Amygdala (tissue), 56 donors: ENCODE data around the gene EIF2S1.
"Not testable (repeated sequence)": the region's sequence is repeated elsewhere in the genome, so short reads cannot be mapped to it uniquely, and the experiment has no call there.

ENCODE experiments used
- DNase-seq, 56 donors: peaks; one replicate each; lab custom pipeline; 2025; lab: John Stamatoyannopoulos, UW

EIF2S1 gene

GRCh38 chr14:67371247-67372148 lies 11.4 kb downstream of the EIF2S1 start:
- no peak for DNase-seq

DNA sequence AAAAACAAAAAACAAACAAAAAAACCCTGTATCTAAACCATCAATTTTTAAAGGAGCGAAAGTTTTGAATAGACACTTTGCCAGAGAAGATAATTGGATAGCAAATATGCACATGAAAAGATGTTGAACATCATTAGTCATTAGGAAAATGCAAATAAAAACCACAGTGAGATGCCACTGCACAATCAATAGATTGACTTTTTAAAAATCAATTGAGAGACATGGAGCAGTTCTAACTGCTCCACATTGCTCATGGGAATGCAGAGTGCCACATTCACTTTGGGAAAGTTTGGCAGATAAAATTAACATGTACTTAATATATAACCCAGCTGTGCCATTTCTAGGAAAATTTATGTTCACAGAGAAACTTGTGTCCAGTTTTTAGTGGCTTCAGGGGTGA lies 12.7 kb downstream of the EIF2S1 start:
- no peak for DNase-seq

GRCh38 chr14:67373347-67373746 lies 13.2 kb downstream of the EIF2S1 start:
- DNase-seq = no peak

- no peak for DNase-seq
Observed at GRCh38 chr14:67377916-67378315, 17.8 kb downstream of the EIF2S1 start.

DNA sequence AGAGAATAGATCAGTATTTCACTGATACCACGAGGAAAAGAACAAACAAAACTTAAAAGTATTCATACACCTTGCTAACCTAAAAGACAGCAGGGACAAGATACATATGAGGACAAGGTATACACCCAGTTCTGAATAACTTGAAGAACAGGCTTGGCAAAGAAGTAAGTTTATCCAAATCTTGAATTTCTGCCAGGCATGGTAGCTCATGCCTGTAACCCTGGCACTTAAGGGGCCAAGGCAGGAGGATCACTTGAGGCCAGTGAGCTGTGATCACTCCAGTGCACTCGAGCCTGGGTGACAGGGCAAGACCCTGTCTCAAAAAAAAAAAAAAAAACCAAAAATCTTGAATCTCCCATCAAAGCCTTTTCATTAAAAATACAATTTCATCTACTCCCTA lies 25.0 kb downstream of the EIF2S1 start:
- no peak for DNase-seq

- no peak for DNase-seq
Observed at GRCh38 chr14:67385618-67386017, 25.5 kb downstream of the EIF2S1 start.

DNA sequence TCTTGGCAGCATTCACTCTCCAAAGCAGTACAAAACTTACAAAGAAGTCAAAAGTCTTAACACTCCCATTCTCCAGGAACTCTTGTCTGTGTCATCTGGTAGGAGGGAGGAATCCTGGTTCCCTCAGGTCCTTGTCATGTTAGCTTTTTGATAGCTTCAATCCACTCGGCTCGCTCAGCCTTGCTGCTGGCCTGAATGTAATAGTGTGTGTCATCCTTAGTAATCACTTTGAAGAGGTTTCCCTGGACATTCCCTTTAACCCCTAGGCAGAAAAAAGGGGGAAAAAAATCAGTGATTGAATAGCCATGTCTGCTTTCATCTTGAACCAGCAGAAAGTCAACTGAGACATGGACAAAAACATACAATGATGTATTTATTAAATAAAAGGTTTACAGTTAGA lies 27.1 kb downstream of the EIF2S1 start:
- no peak for DNase-seq

- DNase-seq = no peak
Observed at GRCh38 chr14:67389275-67389674, 29.1 kb downstream of the EIF2S1 start.

GRCh38 chr14:67389811-67390534 lies 29.8 kb downstream of the EIF2S1 start:
- no peak for DNase-seq

DNA sequence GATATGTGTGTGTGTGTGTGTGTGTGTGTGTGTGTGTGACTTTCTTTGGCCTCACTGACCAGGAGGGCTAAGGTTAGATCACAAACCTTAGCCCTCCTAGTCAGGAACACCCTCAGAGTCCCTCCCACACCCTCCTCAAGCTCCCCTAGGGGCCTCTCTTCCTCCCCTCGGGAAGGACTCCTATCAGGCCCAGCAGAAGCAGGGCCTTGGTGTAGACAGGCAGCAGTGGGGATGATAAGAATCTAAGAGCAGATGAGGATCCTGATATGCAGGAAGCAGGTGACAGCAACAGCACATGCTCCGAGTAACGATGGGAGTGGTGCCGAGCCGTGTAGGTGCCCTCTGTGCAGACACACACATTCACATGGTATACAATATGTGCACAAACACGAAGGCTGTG lies 31.1 kb downstream of the EIF2S1 start:
- no peak for DNase-seq

GRCh38 chr14:67392123-67392522 lies 32.0 kb downstream of the EIF2S1 start:
- DNase-seq = no peak

DNA sequence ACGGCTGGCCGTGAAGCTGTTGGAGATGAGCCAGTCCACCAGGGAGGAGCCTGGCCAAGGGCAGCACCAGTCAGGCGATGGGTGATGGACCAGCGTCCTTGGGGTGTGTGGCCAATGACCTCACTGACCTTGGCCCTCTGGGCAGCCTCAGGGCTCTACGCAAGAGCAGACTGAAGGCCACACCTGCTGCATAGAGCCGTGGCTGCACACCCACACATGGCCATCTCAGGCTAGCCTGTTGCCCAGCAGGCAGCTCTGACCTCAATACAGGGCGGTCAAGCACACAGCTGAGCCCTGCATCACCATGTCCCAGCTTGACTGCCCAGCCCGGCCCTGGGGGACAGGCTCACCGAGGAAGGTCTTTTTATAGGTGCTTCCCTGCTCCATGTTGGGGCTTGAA lies 32.7 kb downstream of the EIF2S1 start:
- DNase-seq = no peak

DNA sequence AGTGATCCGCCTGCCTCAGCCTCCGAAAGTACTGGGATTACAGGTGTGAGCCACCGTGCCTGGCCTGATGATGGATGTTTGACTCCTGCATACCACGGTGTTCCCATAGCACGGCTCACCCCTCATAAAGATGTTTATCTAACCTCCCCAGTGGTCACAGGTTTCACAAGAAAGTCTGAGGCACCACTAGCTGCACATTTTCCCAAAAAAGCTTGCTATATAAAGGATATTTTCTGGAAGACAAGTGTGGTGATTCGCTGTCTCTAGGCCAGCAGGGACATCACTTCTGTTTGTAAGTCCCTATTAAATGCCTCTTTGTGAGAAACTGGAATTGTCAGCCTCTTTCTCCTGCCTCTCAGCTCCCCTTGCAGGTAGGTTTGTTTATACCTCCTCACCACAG lies 33.6 kb downstream of the EIF2S1 start:
- DNase-seq = no peak

GRCh38 chr14:67395086-67395875 lies 35.2 kb downstream of the EIF2S1 start:
- DNase-seq = no peak

DNA sequence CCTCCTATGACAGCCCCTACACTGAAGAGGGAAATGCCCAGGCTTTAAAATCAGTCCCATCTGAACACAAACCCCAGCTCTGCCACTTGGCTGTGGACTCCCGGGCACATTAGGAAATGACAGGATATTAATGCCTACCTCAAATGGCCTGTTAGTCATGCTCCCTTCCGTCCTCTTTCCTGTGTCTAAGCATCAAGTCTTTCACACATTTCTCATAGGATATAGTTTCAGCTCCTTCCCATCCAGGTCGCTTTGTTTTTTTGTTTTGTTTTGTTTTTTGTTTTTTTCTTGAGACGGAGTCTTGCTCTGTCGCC lies 35.7 kb downstream of the EIF2S1 start:
- no peak for DNase-seq

- DNase-seq = no peak
Observed at GRCh38 chr14:67396381-67396970, 36.3 kb downstream of the EIF2S1 start.

DNA sequence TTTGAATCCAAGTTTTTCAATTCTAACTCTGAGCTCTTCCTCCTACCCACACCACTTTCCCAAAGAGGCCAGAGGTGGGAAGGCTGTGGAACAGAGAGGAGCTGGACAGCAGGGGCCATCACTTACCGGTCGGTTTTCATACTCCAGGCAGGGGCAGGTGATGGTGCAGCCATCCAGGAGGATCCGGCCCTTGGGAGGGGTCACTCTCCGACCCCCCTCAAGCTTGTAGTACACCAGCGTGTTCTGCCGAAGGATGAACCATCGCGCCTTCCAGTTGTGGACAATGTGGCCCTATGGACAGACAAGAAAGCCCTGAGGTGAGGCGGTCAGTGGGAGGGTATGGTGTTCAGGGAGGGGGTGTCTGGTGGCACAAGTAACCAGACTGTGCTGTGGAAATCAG lies 37.4 kb downstream of the EIF2S1 start:
- no peak for DNase-seq

- DNase-seq = no peak
Observed at GRCh38 chr14:67400434-67400833, 40.3 kb downstream of the EIF2S1 start.

DNA sequence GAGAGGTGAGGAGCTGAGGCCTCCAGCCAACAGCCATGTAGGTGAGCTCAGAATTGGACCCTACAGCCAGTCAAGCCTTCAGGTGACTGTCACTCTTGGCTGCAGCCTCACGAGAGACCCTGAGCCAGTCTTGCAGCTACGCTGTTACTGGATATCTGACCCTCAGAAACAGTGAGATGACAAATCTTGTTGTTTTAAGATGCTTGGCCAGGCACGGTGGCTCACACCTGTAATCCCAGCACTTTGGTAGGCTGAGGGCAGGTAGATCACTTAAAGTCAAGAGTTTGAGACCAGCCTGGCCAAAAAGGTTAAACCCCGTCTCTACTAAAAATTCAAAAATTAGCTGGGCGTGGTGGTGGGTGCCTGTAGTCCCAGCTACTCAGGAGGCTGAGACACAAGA lies 45.6 kb downstream of the EIF2S1 start:
- DNase-seq = no peak

GRCh38 chr14:67408122-67408801 lies 48.1 kb downstream of the EIF2S1 start:
- not testable (repeated sequence) for DNase-seq
